ENCODE data around the gene LRRC15.

Gene LRRC15

GRCh38 chr3:194364314-194364651, 5.3 kb downstream of the LRRC15 start:
- no peaks in the 10 kb centered on the region for H3K9me3 ChIP-seq (ENCODE audit: control insufficient read depth, low read length)
- WGBS, 2 experiments (ENCODE audit: insufficient coverage in 2 of 2): 92 to 100% methylated on average over 1 to 3 of the region's 3 CpGs
- H3K27ac ChIP-seq (ENCODE audit: low read depth, low read length, severe bottlenecking): no peak overlapping the region
- no peaks in the 10 kb centered on the region for H3K36me3 ChIP-seq (ENCODE audit: control insufficient read depth, insufficient read depth, low read length)
- no peak overlapping the region for H3K4me3 ChIP-seq (ENCODE audit: extremely low read depth, insufficient read depth, low read length, poor library complexity, severe bottlenecking)
- H3K4me1 ChIP-seq (ENCODE audit: control insufficient read depth, insufficient read depth, low read length, poor library complexity, severe bottlenecking): peaks cover 32% of the 10 kb centered on the region

- WGBS, 2 experiments (ENCODE audit: insufficient coverage in 2 of 2): 91% methylated on average over 18 of the region's 18 CpGs
- Histone ChIP-seq H3K27ac (ENCODE audit: low read depth, low read length, severe bottlenecking) (no peak overlapping the region), H3K4me3 (ENCODE audit: extremely low read depth, insufficient read depth, low read length, poor library complexity, severe bottlenecking) (no peak overlapping the region), H3K36me3 (ENCODE audit: control insufficient read depth, insufficient read depth, low read length) (no peaks in the 10 kb centered on the region), H3K9me3 (ENCODE audit: control insufficient read depth, low read length) (no peaks in the 10 kb centered on the region), H3K4me1 (ENCODE audit: control insufficient read depth, insufficient read depth, low read length, poor library complexity, severe bottlenecking) (peaks cover 12% of the 10 kb centered on the region)
Measured at GRCh38 chr3:194360568-194360967, 9.0 kb downstream of the LRRC15 start.

GRCh38 chr3:194357681-194358080, 11.9 kb downstream of the LRRC15 start:
- Histone ChIP-seq H3K9me3 (ENCODE audit: control insufficient read depth, low read length) (no peaks in the 10 kb centered on the region), H3K36me3 (ENCODE audit: control insufficient read depth, insufficient read depth, low read length) (no peaks in the 10 kb centered on the region), H3K27ac (ENCODE audit: low read depth, low read length, severe bottlenecking) (no peak overlapping the region), H3K4me1 (ENCODE audit: control insufficient read depth, insufficient read depth, low read length, poor library complexity, severe bottlenecking) (no peaks in the 10 kb centered on the region), H3K4me3 (ENCODE audit: extremely low read depth, insufficient read depth, low read length, poor library complexity, severe bottlenecking) (no peak overlapping the region)
- 93 to 96% methylated on average over 8 to 11 of the region's 11 CpGs for WGBS, 2 experiments (ENCODE audit: insufficient coverage in 2 of 2)

- 82 to 85% methylated on average over 3 to 4 of the region's 7 CpGs for WGBS, 2 experiments (ENCODE audit: insufficient coverage in 2 of 2)
- Histone ChIP-seq H3K27ac (ENCODE audit: low read depth, low read length, severe bottlenecking) (no peak overlapping the region), H3K4me1 (ENCODE audit: control insufficient read depth, insufficient read depth, low read length, poor library complexity, severe bottlenecking) (no peaks in the 10 kb centered on the region), H3K4me3 (ENCODE audit: extremely low read depth, insufficient read depth, low read length, poor library complexity, severe bottlenecking) (no peak overlapping the region), H3K36me3 (ENCODE audit: control insufficient read depth, insufficient read depth, low read length) (no peaks in the 10 kb centered on the region), H3K9me3 (ENCODE audit: control insufficient read depth, low read length) (no peaks in the 10 kb centered on the region)
Measured at GRCh38 chr3:194355379-194355778, 14.2 kb downstream of the LRRC15 start.

- Histone ChIP-seq H3K4me3 (ENCODE audit: extremely low read depth, insufficient read depth, low read length, poor library complexity, severe bottlenecking) (no peak overlapping the region), H3K9me3 (ENCODE audit: control insufficient read depth, low read length) (no peaks in the 10 kb centered on the region), H3K27ac (ENCODE audit: low read depth, low read length, severe bottlenecking) (no peak overlapping the region), H3K36me3 (ENCODE audit: control insufficient read depth, insufficient read depth, low read length) (no peaks in the 10 kb centered on the region), H3K4me1 (ENCODE audit: control insufficient read depth, insufficient read depth, low read length, poor library complexity, severe bottlenecking) (no peaks in the 10 kb centered on the region)
- 69 to 81% methylated on average over 2 of the region's 2 CpGs for WGBS, 2 experiments (ENCODE audit: insufficient coverage in 2 of 2)
Measured at GRCh38 chr3:194354315-194354714, 15.2 kb downstream of the LRRC15 start.

GRCh38 chr3:194352667-194353246, 16.8 kb downstream of the LRRC15 start:
- Histone ChIP-seq H3K27ac (ENCODE audit: low read depth, low read length, severe bottlenecking) (no peak overlapping the region), H3K9me3 (ENCODE audit: control insufficient read depth, low read length) (no peaks in the 10 kb centered on the region), H3K4me1 (ENCODE audit: control insufficient read depth, insufficient read depth, low read length, poor library complexity, severe bottlenecking) (no peaks in the 10 kb centered on the region), H3K36me3 (ENCODE audit: control insufficient read depth, insufficient read depth, low read length) (no peaks in the 10 kb centered on the region), H3K4me3 (ENCODE audit: extremely low read depth, insufficient read depth, low read length, poor library complexity, severe bottlenecking) (no peak overlapping the region)
- 95 to 99% methylated on average over 10 of the region's 10 CpGs for WGBS, 2 experiments (ENCODE audit: insufficient coverage in 2 of 2)

- Histone ChIP-seq H3K9me3 (ENCODE audit: control insufficient read depth, low read length) (no peaks in the 10 kb centered on the region), H3K27ac (ENCODE audit: low read depth, low read length, severe bottlenecking) (no peak overlapping the region), H3K4me3 (ENCODE audit: extremely low read depth, insufficient read depth, low read length, poor library complexity, severe bottlenecking) (no peak overlapping the region), H3K4me1 (ENCODE audit: control insufficient read depth, insufficient read depth, low read length, poor library complexity, severe bottlenecking) (no peaks in the 10 kb centered on the region), H3K36me3 (ENCODE audit: control insufficient read depth, insufficient read depth, low read length) (no peaks in the 10 kb centered on the region)
- 90 to 96% methylated on average over 13 to 14 of the region's 14 CpGs for whole genome bisulfite sequencing, 2 experiments (ENCODE audit: insufficient coverage in 2 of 2)
Measured at GRCh38 chr3:194351952-194352536, 17.5 kb downstream of the LRRC15 start.

- Histone ChIP-seq H3K36me3 (ENCODE audit: control insufficient read depth, insufficient read depth, low read length) (no peaks in the 10 kb centered on the region), H3K27ac (ENCODE audit: low read depth, low read length, severe bottlenecking) (no peak within 1 kb of the TSS), H3K4me1 (ENCODE audit: control insufficient read depth, insufficient read depth, low read length, poor library complexity, severe bottlenecking) (no peaks in the 10 kb centered on the region), H3K9me3 (ENCODE audit: control insufficient read depth, low read length) (no peaks in the 10 kb centered on the region), H3K4me3 (ENCODE audit: extremely low read depth, insufficient read depth, low read length, poor library complexity, severe bottlenecking) (no peak within 1 kb of the TSS)
- 91 to 92% methylated on average over 24 of the region's 24 CpGs for WGBS, 2 experiments (ENCODE audit: insufficient coverage in 2 of 2)
Measured at GRCh38 chr3:194351080-194351672, 18.4 kb downstream of the LRRC15 start, which contains the start of gene CPN2. CPN2 (minus strand) TSS chr3:194351328; CDS start chr3:194342702, 8,626 bp downstream.

- Histone ChIP-seq H3K9me3 (ENCODE audit: control insufficient read depth, low read length) (no peaks in the 10 kb centered on the region), H3K27ac (ENCODE audit: low read depth, low read length, severe bottlenecking) (no peak overlapping the region), H3K4me3 (ENCODE audit: extremely low read depth, insufficient read depth, low read length, poor library complexity, severe bottlenecking) (no peak overlapping the region), H3K4me1 (ENCODE audit: control insufficient read depth, insufficient read depth, low read length, poor library complexity, severe bottlenecking) (no peaks in the 10 kb centered on the region), H3K36me3 (ENCODE audit: control insufficient read depth, insufficient read depth, low read length) (no peaks in the 10 kb centered on the region)
- 83% methylated on average over 1 of the region's 3 CpGs; no CpG with 5 or more reads in 1 of the 2 experiments for WGBS, 2 experiments (ENCODE audit: insufficient coverage in 2 of 2)
Measured at GRCh38 chr3:194350726-194351071, 18.8 kb downstream of the LRRC15 start.

- no peak overlapping the region for H3K27ac ChIP-seq (ENCODE audit: low read depth, low read length, severe bottlenecking)
- 92 to 100% methylated on average over 3 of the region's 6 CpGs for WGBS, 2 experiments (ENCODE audit: insufficient coverage in 2 of 2)
- H3K4me1 ChIP-seq (ENCODE audit: control insufficient read depth, insufficient read depth, low read length, poor library complexity, severe bottlenecking): no peaks in the 10 kb centered on the region
- H3K9me3 ChIP-seq (ENCODE audit: control insufficient read depth, low read length): no peaks in the 10 kb centered on the region
- no peak overlapping the region for H3K4me3 ChIP-seq (ENCODE audit: extremely low read depth, insufficient read depth, low read length, poor library complexity, severe bottlenecking)
- no peaks in the 10 kb centered on the region for H3K36me3 ChIP-seq (ENCODE audit: control insufficient read depth, insufficient read depth, low read length)
Measured at GRCh38 chr3:194348354-194348753, 21.2 kb downstream of the LRRC15 start.

- H3K27ac ChIP-seq (ENCODE audit: low read depth, low read length, severe bottlenecking): no peak overlapping the region
- no peaks in the 10 kb centered on the region for H3K9me3 ChIP-seq (ENCODE audit: control insufficient read depth, low read length)
- H3K4me3 ChIP-seq (ENCODE audit: extremely low read depth, insufficient read depth, low read length, poor library complexity, severe bottlenecking): no peak overlapping the region
- WGBS, 2 experiments (ENCODE audit: insufficient coverage in 2 of 2): 80 to 86% methylated on average over 4 of the region's 5 CpGs
- no peaks in the 10 kb centered on the region for H3K36me3 ChIP-seq (ENCODE audit: control insufficient read depth, insufficient read depth, low read length)
- no peaks in the 10 kb centered on the region for H3K4me1 ChIP-seq (ENCODE audit: control insufficient read depth, insufficient read depth, low read length, poor library complexity, severe bottlenecking)
Measured at GRCh38 chr3:194346621-194347020, 22.9 kb downstream of the LRRC15 start.

All from mesodermal cell (in vitro differentiated cells).